IMR-90 (cell line): ENCODE results near the gene GPC4. TPM values are rescaled to one million over a fixed set of nuclear protein-coding genes. Genes with fewer than 3 reads are reported as not detected.

Experiments used
- ATAC-seq: fragments of 200-7000 bp; cut with Tn5 transposase; 2 replicates; pipeline ENCODE4 v1.9.1; 2020; ENCODE audit warnings: low read depth, mild to moderate bottlenecking, moderate library complexity
- BruUV-seq: library from RNA; stranded (reverse); fragments of 400-500 nt; replicated peaks from 2 replicates; lab custom pipeline; 2021; lab: Mats Ljungman, UMichigan
- CTCF ChIA-PET: fragments of 300-600 bp; formaldehyde crosslinking; extraction: SDS; loops from one replicate; lab custom pipeline; 2021; ENCODE audit warnings: antibody characterized with exemption; lab: Yijun Ruan, JAX
- POLR2A ChIA-PET: fragments of 300-600 bp; sonication (Branson Sonifier 250); formaldehyde crosslinking; loops from one replicate; lab custom pipeline; 2022; ENCODE audit warnings: antibody characterized with exemption; ENCODE audit not compliant: unreplicated experiment; lab: Charles Lee
- DNase-seq: peaks from one replicate; pipeline ENCODE4 v3.0.0; 2013
- H2AFZ ChIP-seq: replicated peaks from 2 replicates; pipeline ENCODE3; 2013; ENCODE audit warnings: low read length, mild to moderate bottlenecking; ENCODE audit not compliant: poor library complexity
- H2AK5ac ChIP-seq: 2 replicates; pipeline ENCODE4 v1.6.1; 2013; ENCODE audit warnings: low read depth, low read length, inconsistent platforms
- H2AK9ac ChIP-seq: replicated peaks from 2 replicates; pipeline ENCODE3; 2013; ENCODE audit warnings: mild to moderate bottlenecking, low read depth, low read length, moderate library complexity; ENCODE audit not compliant: poor library complexity
- H2BK120ac ChIP-seq: 2 replicates; pipeline ENCODE4 v1.6.1; 2013; ENCODE audit warnings: low read depth, low read length, inconsistent platforms
- H2BK15ac ChIP-seq: 3 replicates; pipeline ENCODE4 v1.6.1; 2013; ENCODE audit warnings: low read depth, low read length, inconsistent platforms
- H2BK20ac ChIP-seq: 2 replicates; pipeline ENCODE4 v1.6.1; 2013; ENCODE audit warnings: low read depth, mild to moderate bottlenecking, inconsistent platforms, low read length, moderate library complexity
- H2BK5ac ChIP-seq: 2 replicates; pipeline ENCODE4 v1.6.1; 2013; ENCODE audit warnings: mild to moderate bottlenecking, low read depth, low read length, inconsistent platforms; ENCODE audit not compliant: poor library complexity, severe bottlenecking
- H3K14ac ChIP-seq: replicated peaks from 2 replicates; pipeline ENCODE4 v1.6.1; 2013; ENCODE audit warnings: low read depth, low read length, inconsistent platforms
- H3K18ac ChIP-seq: 2 replicates; pipeline ENCODE4 v1.6.1; 2013; ENCODE audit warnings: low read depth, low read length, control low read depth
- H3K23ac ChIP-seq: 2 replicates; pipeline ENCODE4 v1.6.1; 2013; ENCODE audit warnings: low read depth, low read length, inconsistent platforms
- H3K27ac ChIP-seq: 2 replicates; pipeline ENCODE4 v1.5.1; 2013; ENCODE audit warnings: mild to moderate bottlenecking, control low read depth, low read length; ENCODE audit not compliant: insufficient read depth
- H3K27me3 ChIP-seq: 2 replicates; pipeline ENCODE4 v1.6.1; 2013; ENCODE audit warnings: low read length; ENCODE audit not compliant: control insufficient read depth, insufficient read depth
- H3K36me3 ChIP-seq: 2 replicates; pipeline ENCODE4 v1.6.1; 2013; ENCODE audit warnings: low read length, mixed read lengths; ENCODE audit not compliant: control insufficient read depth, insufficient read depth
- H3K4ac ChIP-seq: 2 replicates; pipeline ENCODE4 v1.6.1; 2013; ENCODE audit warnings: low read depth, low read length, inconsistent platforms
- H3K4me1 ChIP-seq: 2 replicates; pipeline ENCODE4 v1.6.1; 2013; ENCODE audit warnings: low read length, mixed read lengths; ENCODE audit not compliant: control insufficient read depth, insufficient read depth
- H3K4me2 ChIP-seq: 2 replicates; pipeline ENCODE4 v1.6.1; 2013; ENCODE audit warnings: low read depth, mild to moderate bottlenecking, control low read depth, low read length, moderate library complexity
- H3K4me3 ChIP-seq: 2 replicates; pipeline ENCODE4 v1.5.1; 2013; ENCODE audit warnings: low read depth, mild to moderate bottlenecking, control low read depth, low read length, moderate library complexity; ENCODE audit not compliant: insufficient read depth
- H3K56ac ChIP-seq: 2 replicates; pipeline ENCODE4 v1.6.1; 2013; ENCODE audit warnings: low read length, inconsistent platforms; ENCODE audit not compliant: insufficient read depth; ENCODE audit errors: extremely low read depth
- H3K79me1 ChIP-seq, 2 experiments: 2 replicates each; pipeline ENCODE4 v1.6.1; 2013; ENCODE audit warnings: low read length in 2 of 2, inconsistent platforms in 1 of 2, low read depth in 1 of 2
- H3K9ac ChIP-seq: 2 replicates; pipeline ENCODE4 v1.6.1; 2013; ENCODE audit warnings: low read depth, low read length, control low read depth
- H3K9me1 ChIP-seq: 2 replicates; pipeline ENCODE4 v1.6.1; 2013; ENCODE audit warnings: low read length, inconsistent platforms; ENCODE audit not compliant: insufficient read depth
- H3K9me3 ChIP-seq: 2 replicates; pipeline ENCODE4 v1.6.1; 2013; ENCODE audit warnings: low read length; ENCODE audit not compliant: control insufficient read depth, insufficient read depth
- H4K20me1 ChIP-seq: 2 replicates; pipeline ENCODE4 v1.6.1; 2013; ENCODE audit warnings: low read length, inconsistent platforms; ENCODE audit not compliant: insufficient read depth
- H4K5ac ChIP-seq: 2 replicates; pipeline ENCODE4 v1.6.1; 2013; ENCODE audit warnings: mild to moderate bottlenecking, low read depth, low read length, control low read depth
- H4K8ac ChIP-seq, 2 experiments: 2 replicates each; pipeline ENCODE4 v1.6.1; 2013; ENCODE audit warnings: low read depth in 2 of 2, low read length in 2 of 2, control low read depth in 1 of 2, inconsistent platforms in 1 of 2
- H4K91ac ChIP-seq: 2 replicates; pipeline ENCODE4 v1.6.1; 2013; ENCODE audit warnings: low read depth, low read length, inconsistent platforms; ENCODE audit not compliant: insufficient read depth
- ELK1 ChIP-seq: fragments of 150-350 bp; IDR thresholded peaks from 2 replicates; pipeline ENCODE4 v1.6.1; 2016; ENCODE audit warnings: low read depth, mild to moderate bottlenecking, low read length, moderate library complexity, borderline replicate concordance
- MAFK ChIP-seq: IDR thresholded peaks from 2 replicates; pipeline ENCODE4 v1.6.1; 2012; ENCODE audit warnings: low read depth, low read length, improper control_type of control experiment
- MXI1 ChIP-seq: IDR thresholded peaks from 2 replicates; pipeline ENCODE4 v1.6.1; 2012; ENCODE audit warnings: low read depth, mild to moderate bottlenecking, low read length, moderate library complexity, borderline replicate concordance
- NFE2L2 ChIP-seq: fragments of 150-350 bp; IDR thresholded peaks from 2 replicates; pipeline ENCODE4 v1.6.1; 2016; ENCODE audit warnings: low read depth, mild to moderate bottlenecking, low read length
- RAD21 ChIP-seq: IDR thresholded peaks from 2 replicates; pipeline ENCODE4 v1.6.1; 2012; ENCODE audit warnings: low read length, improper control_type of control experiment
- WGBS, 2 experiments: methylation state at CpG; one replicate each; pipeline versions ENCODE4 v1.1.5 to v1.1.7; 2013; ENCODE audit warnings: missing lambda C conversion rate in 2 of 2; ENCODE audit not compliant: insufficient read length in 1 of 2; ENCODE audit errors: extremely low coverage in 2 of 2; 5-methylcytosine and 5-hydroxymethylcytosine counted together
- dilution Hi-C: fragments of 300-500 bp; cut with HindIII; formaldehyde crosslinking; loops from one replicate; pipeline ENCODE4 v1.14.3; 2018; ENCODE audit warnings: low sequenced_read_pairs; ENCODE audit not compliant: unreplicated experiment
- in situ Hi-C: fragments of 300-500 bp; cut with MboI; formaldehyde crosslinking; loops from 3 replicates; pipeline ENCODE4 v1.14.3; 2019; ENCODE audit warnings: low sequenced_read_pairs, inconsistent platforms, mixed read lengths
- intact Hi-C: fragments of 100-400 bp; cut with micrococcal nuclease; formaldehyde crosslinking; loops from 2 replicates; pipeline ENCODE4 v1.10.0; 2022
- polyA plus RNA-seq, 3 experiments: library from polyadenylated mRNA; depleted of rRNA; stranded (reverse); fragments of >200 nt; gene quantifications; 2 replicates each; pipeline ENCODE4 v1.2.3, GENCODE V29; 2012; ENCODE audit warnings: low replicate concordance in 1 of 3
- total RNA-seq: library from RNA; depleted of rRNA; stranded (reverse); fragments of >200 nt; gene quantifications from 2 replicates; pipeline ENCODE4 v1.2.3, GENCODE V29; 2012

GPC4 gene
- total and polyA plus RNA-seq, 2 of the 4 experiments (the other 2 are of a cell fraction) = 0.54 to 1.6 TPM

- 47% methylated on average over 3 of the region's 10 CpGs; no CpG with 5 or more reads in 1 of the 2 experiments for WGBS, 2 experiments
- ATAC-seq = no peak
- no TSS peak for BruUV-seq
These were observed 34.3 kb downstream of the GPC4 start for GRCh38 chrX:133380711-133381619.

More at GRCh38 chrX:133380711-133381619, 34.3 kb downstream of the GPC4 start:
- dilution Hi-C loops (no loop called here), intact Hi-C loops (no loop called here), in situ Hi-C loops (no loop called here)
- Histone ChIP-seq H3K14ac (no peak overlapping the region), H3K27me3 (no peaks in the 10 kb centered on the region; the same call in 1 of the 2 replicates), H2AK9ac (no peak overlapping the region), H3K4me1 (no peaks in the 10 kb centered on the region), H3K56ac (no peak overlapping the region), H3K18ac (no peak overlapping the region), H3K4ac (no peak overlapping the region), H3K4me2 (no peak overlapping the region), H3K9ac (no peak overlapping the region), H4K8ac (no peak overlapping the region), H3K9me3 (no peaks in the 10 kb centered on the region), H2BK20ac (no peak overlapping the region), H3K79me1 (no peaks in the 10 kb centered on the region), H3K27ac (no peak overlapping the region), H2AFZ (no peak overlapping the region), H3K4me3 (no peak overlapping the region), H2BK5ac (no peak overlapping the region), H3K9me1 (no peaks in the 10 kb centered on the region), H2BK120ac (no peak overlapping the region), H3K23ac (no peak overlapping the region), H4K5ac (no peak overlapping the region), H4K20me1 (no peaks in the 10 kb centered on the region), H4K91ac (no peak overlapping the region), H2AK5ac (no peak overlapping the region), H3K36me3 (no peaks in the 10 kb centered on the region), H2BK15ac (no peak overlapping the region)
- CTCF ChIA-PET = no interaction called here
- POLR2A ChIA-PET = no interaction called here
- DNase-seq = no peak
- TF ChIP-seq RAD21 (no peak), MXI1 (no peak), NFE2L2 (no peak), MAFK (no peak), ELK1 (no peak)
